Measurements from ENCODE around the gene DIAPH2.

DNA sequence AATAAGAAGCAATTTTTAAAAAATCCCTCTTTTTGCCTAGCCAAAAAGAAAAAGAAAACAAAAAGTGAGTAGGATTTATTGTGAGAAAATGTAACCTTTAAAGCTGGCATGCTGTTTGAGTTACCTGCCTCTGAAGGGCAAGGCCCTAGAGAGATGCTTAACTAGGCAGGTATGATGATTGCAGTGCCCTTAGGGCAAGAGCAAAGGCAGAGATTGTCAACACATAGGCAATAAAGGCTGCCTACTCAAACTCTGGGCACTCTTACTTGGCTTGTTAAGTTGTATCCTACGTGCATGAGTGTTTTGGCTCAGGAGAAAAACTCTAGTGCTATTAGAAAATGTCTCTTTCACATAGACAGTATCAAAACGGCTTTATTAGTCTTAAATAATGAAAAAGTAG, 505.0 kb downstream of the DIAPH2 start:
- TF ChIP-seq POLR2AphosphoS5 (IDR thresholded peaks at IDR 0.05; ENCODE audit: low read depth, low read length) (no peak), POLR2A (IDR thresholded peaks at IDR 0.05; ENCODE audit: low read depth, low read length) (no peak), TAF1 (IDR thresholded peaks at IDR 0.05; ENCODE audit: low read depth, low read length) (no peak)

Data from GM12891 (cell line).